ENCODE data around the gene MDM2.

MDM2 gene

GRCh38 chr12:68854554-68854953 lies 46.6 kb downstream of the MDM2 start:
- POLR2A ChIA-PET, result no interaction called here
- no peak for DNase-seq (ENCODE audit: extremely low spot score)
- CTCF ChIA-PET, result interaction anchor here (0.9 to 1.1 kb wide), 3 partner anchors 10 to 215 kb away, joined by 3 read pairs; no protein-coding TSS in a partner anchor

GRCh38 chr12:68855111-68855510 lies 47.1 kb downstream of the MDM2 start:
- POLR2A ChIA-PET, result interaction anchor here (0.7 kb wide), 1 partner anchor 34 kb away, joined by 5 read pairs; no protein-coding TSS in a partner anchor
- no peak for TF ChIP-seq CTCF (IDR thresholded peaks at IDR 0.05; ENCODE audit: control extremely low read depth, extremely low read depth, low read depth, missing control alignments)
- CTCF ChIA-PET, result interaction anchor here (0.9 to 1.1 kb wide), 2 partner anchors 10 to 215 kb away, joined by 3 read pairs; no protein-coding TSS in a partner anchor
- no peak for DNase-seq (ENCODE audit: extremely low spot score)

More at GRCh38 chr12:68854554-68854953, 46.6 kb downstream of the MDM2 start:
- no peak for TF ChIP-seq CTCF (IDR thresholded peaks at IDR 0.05; ENCODE audit: control extremely low read depth, extremely low read depth, low read depth, missing control alignments)

GRCh38 chr12:68855771-68856170 lies 47.8 kb downstream of the MDM2 start:
- CTCF ChIA-PET, result interaction anchor here (1.1 kb wide), 1 partner anchor 11 kb away, joined by 3 read pairs; no protein-coding TSS in a partner anchor
- no peak for DNase-seq (ENCODE audit: extremely low spot score)
- TF ChIP-seq CTCF (IDR thresholded peaks at IDR 0.05; ENCODE audit: control extremely low read depth, extremely low read depth, low read depth, missing control alignments), result no peak
- POLR2A ChIA-PET, result no interaction called here

- TF ChIP-seq CTCF (IDR thresholded peaks at IDR 0.05; ENCODE audit: control extremely low read depth, extremely low read depth, low read depth, missing control alignments), result no peak
- POLR2A ChIA-PET, result no interaction called here
- DNase-seq (ENCODE audit: extremely low spot score), result no peak
- CTCF ChIA-PET, result interaction anchor here (1.0 kb wide), 1 partner anchor 11 kb away, joined by 3 read pairs; no protein-coding TSS in a partner anchor
Measured at GRCh38 chr12:68856510-68856909, 48.5 kb downstream of the MDM2 start.

GRCh38 chr12:68861890-68862289 lies 53.9 kb downstream of the MDM2 start:
- POLR2A ChIA-PET, result no interaction called here
- TF ChIP-seq CTCF (IDR thresholded peaks at IDR 0.05; ENCODE audit: control extremely low read depth, extremely low read depth, low read depth, missing control alignments), result no peak
- no peak for DNase-seq (ENCODE audit: extremely low spot score)
- CTCF ChIA-PET, result no interaction called here

- ChIA-PET CTCF (no interaction called here), POLR2A (no interaction called here)
- TF ChIP-seq CTCF (IDR thresholded peaks at IDR 0.05; ENCODE audit: control extremely low read depth, extremely low read depth, low read depth, missing control alignments), result no peak
- DNase-seq (ENCODE audit: extremely low spot score), result no peak
Measured at GRCh38 chr12:68863109-68863770, 55.3 kb downstream of the MDM2 start.

All from GM10248 (cell line).